DOHH2 (cell line): ENCODE data around the gene PLEKHG7.

Experiments
- H3F3A ChIP-seq: fragments of 200-600 bp; sonication (generic), shearing (Covaris generic); 2 replicates; pipeline ENCODE4 v1.6.0; 2016; ENCODE audit warnings: antibody characterized with exemption, mild to moderate bottlenecking; ENCODE audit not compliant: control insufficient read depth, insufficient read depth
- H3K27ac ChIP-seq: fragments of 200-600 bp; sonication (generic); 2 replicates; pipeline ENCODE4 v1.5.1; 2014; ENCODE audit warnings: low read depth, mild to moderate bottlenecking, low read length, moderate library complexity
- H3K27me3 ChIP-seq: fragments of 200-600 bp; sonication (generic); 2 replicates; pipeline ENCODE4 v1.6.1; 2014; ENCODE audit warnings: mild to moderate bottlenecking, low read length, mixed read lengths; ENCODE audit not compliant: control insufficient read depth
- H3K36me3 ChIP-seq: fragments of 200-600 bp; sonication (generic); 2 replicates; pipeline ENCODE4 v1.6.1; 2014; ENCODE audit warnings: mild to moderate bottlenecking, low read length, moderate library complexity, mixed read lengths; ENCODE audit not compliant: control insufficient read depth
- H3K4me1 ChIP-seq: fragments of 200-600 bp; sonication (generic); 2 replicates; pipeline ENCODE4 v1.6.1; 2014; ENCODE audit warnings: mild to moderate bottlenecking, low read length, mixed read lengths; ENCODE audit not compliant: control insufficient read depth
- H3K4me2 ChIP-seq: fragments of 200-600 bp; sonication (generic); 2 replicates; pipeline ENCODE4 v1.6.0; 2014; ENCODE audit warnings: mild to moderate bottlenecking, low read length, moderate library complexity
- H3K4me3 ChIP-seq: fragments of 200-600 bp; sonication (generic); 2 replicates; pipeline ENCODE4 v1.5.1; 2014; ENCODE audit warnings: mild to moderate bottlenecking, low read length, mixed read lengths
- H3K79me2 ChIP-seq: fragments of 200-600 bp; sonication (generic); 2 replicates; pipeline ENCODE4 v1.6.1; 2014; ENCODE audit warnings: mild to moderate bottlenecking, low read length, mixed read lengths; ENCODE audit not compliant: control insufficient read depth
- H3K9me2 ChIP-seq: fragments of 200-600 bp; sonication (generic); replicated peaks from 2 replicates; pipeline ENCODE4 v1.6.1; 2014; ENCODE audit warnings: mild to moderate bottlenecking, low read length, mixed read lengths; ENCODE audit not compliant: control insufficient read depth
- H3K9me3 ChIP-seq: fragments of 200-600 bp; sonication (generic); 2 replicates; pipeline ENCODE4 v1.6.1; 2014; ENCODE audit warnings: antibody characterized with exemption, low read length, mixed read lengths; ENCODE audit not compliant: control insufficient read depth, insufficient read depth
- H4K20me1 ChIP-seq: fragments of 200-600 bp; sonication (generic); 2 replicates; pipeline ENCODE4 v1.6.0; 2014; ENCODE audit warnings: low read depth, mild to moderate bottlenecking, antibody characterized with exemption, low read length, moderate library complexity; ENCODE audit not compliant: control insufficient read depth, insufficient read depth
- CTCF ChIP-seq: fragments of 200-600 bp; sonication (generic); IDR thresholded peaks from one replicate; pipeline ENCODE4 v1.5.1; 2014; ENCODE audit warnings: antibody characterized with exemption, mild to moderate bottlenecking, low read depth, low read length; ENCODE audit not compliant: poor library complexity, severe bottlenecking
- EZH2phosphoT487 ChIP-seq: fragments of 200-600 bp; sonication (generic); IDR thresholded peaks from 2 replicates; pipeline ENCODE4 v1.6.1; 2017; ENCODE audit warnings: borderline replicate concordance, mild to moderate bottlenecking, antibody characterized with exemption, low read length, moderate library complexity, mixed read lengths

Gene PLEKHG7

GRCh38 chr12:92657770-92658169, 45.0 kb upstream of the PLEKHG7 start:
- H3K27ac ChIP-seq = no peak overlapping the region
- TF ChIP-seq CTCF (no peak), EZH2phosphoT487 (no peak)

GRCh38 chr12:92658611-92659010, 44.2 kb upstream of the PLEKHG7 start:
- Histone ChIP-seq H3K27ac (no peak overlapping the region), H3K4me1 (no peaks in the 10 kb centered on the region), H3K27me3 (no peaks in the 10 kb centered on the region), H3K79me2 (no peaks in the 10 kb centered on the region), H3K9me3 (no peaks in the 10 kb centered on the region), H3K4me2 (no peak overlapping the region), H3K9me2 (no peaks in the 10 kb centered on the region; the same call in 1 of the 2 replicates), H3K36me3 (no peaks in the 10 kb centered on the region), H3F3A (no peaks in the 10 kb centered on the region), H3K4me3 (no peak overlapping the region), H4K20me1 (no peaks in the 10 kb centered on the region)
- TF ChIP-seq EZH2phosphoT487 = no peak
- no peak for TF ChIP-seq CTCF

More at GRCh38 chr12:92657770-92658169, 45.0 kb upstream of the PLEKHG7 start:
- H3K4me2 ChIP-seq = no peak overlapping the region
- no peaks in the 10 kb centered on the region for H3K27me3 ChIP-seq
- H4K20me1 ChIP-seq = no peaks in the 10 kb centered on the region
- H3K9me3 ChIP-seq = no peaks in the 10 kb centered on the region
- no peak overlapping the region for H3K4me3 ChIP-seq
- H3K79me2 ChIP-seq = no peaks in the 10 kb centered on the region
- H3K9me2 ChIP-seq = no peaks in the 10 kb centered on the region
- no peaks in the 10 kb centered on the region for H3K4me1 ChIP-seq
- no peaks in the 10 kb centered on the region for H3K36me3 ChIP-seq
- H3F3A ChIP-seq = no peaks in the 10 kb centered on the region

- Histone ChIP-seq H3F3A (no peaks in the 10 kb centered on the region), H3K4me2 (no peak overlapping the region), H3K9me3 (no peaks in the 10 kb centered on the region), H3K4me3 (no peak overlapping the region), H3K9me2 (no peaks in the 10 kb centered on the region; the same call in 1 of the 2 replicates), H3K27me3 (peaks cover 4% of the 10 kb centered on the region; the same call in 1 of the 2 replicates), H4K20me1 (no peaks in the 10 kb centered on the region), H3K4me1 (no peaks in the 10 kb centered on the region), H3K27ac (no peak overlapping the region), H3K36me3 (no peaks in the 10 kb centered on the region), H3K79me2 (no peaks in the 10 kb centered on the region)
- TF ChIP-seq CTCF = no peak
- TF ChIP-seq EZH2phosphoT487 = no peak
Observed at GRCh38 chr12:92661269-92661668, 41.5 kb upstream of the PLEKHG7 start.
